HCT116 (cell line): ENCODE measurements around the gene CRISP3. TPM values are rescaled to one million over a fixed set of nuclear protein-coding genes. Genes with fewer than 3 reads are reported as not detected.

ENCODE experiments used
- ATAC-seq: fragments of 200-7000 bp; cut with Tn5 transposase; 2 replicates; pipeline ENCODE4 v1.9.1; 2020; ENCODE audit warnings: mild to moderate bottlenecking, moderate library complexity
- BruUV-seq: library from RNA; stranded (reverse); fragments of 400-500 nt; replicated peaks from 2 replicates; lab custom pipeline; 2021; lab: Mats Ljungman, UMichigan
- CTCF ChIA-PET: fragments of 300-600 bp; sonication (Branson Sonifier 250); formaldehyde crosslinking; loops from one replicate; lab custom pipeline; 2021; ENCODE audit warnings: antibody characterized with exemption; lab: Charles Lee
- POLR2A ChIA-PET: fragments of 300-600, 350-600 bp; sonication (Branson Sonifier 250); formaldehyde crosslinking; loops from one replicate; lab custom pipeline; 2021; ENCODE audit warnings: antibody characterized with exemption; lab: Charles Lee
- RAD21 ChIA-PET, 2 experiments: fragments of 300-600 bp; sonication (Branson Sonifier 250); formaldehyde crosslinking; loops; one replicate each; lab custom pipeline; 2023; ENCODE audit warnings: low total read pairs in 2 of 2; ENCODE audit not compliant: uncharacterized antibody in 2 of 2, unreplicated experiment in 2 of 2, low non-redundant PET in 1 of 2; lab: Charles Lee
- DNase-seq: peaks from one replicate; pipeline ENCODE4 v3.0.0-alpha.2; 2010; ENCODE audit warnings: low read depth, low spot score
- H2AFZ ChIP-seq: fragments of 200-600 bp; shearing (Covaris generic), sonication (generic); 2 replicates; pipeline ENCODE4 v1.6.1; 2017; ENCODE audit warnings: low read depth, mixed run types, mixed read lengths, antibody characterized with exemption, low read length; ENCODE audit not compliant: poor library complexity, severe bottlenecking
- H3K27ac ChIP-seq: 2 replicates; pipeline ENCODE4 v1.5.1; 2012; ENCODE audit warnings: low read depth, low read length
- H3K27me3 ChIP-seq: fragments of 200-600 bp; sonication (generic); 2 replicates; pipeline ENCODE4 v1.6.1; 2016; ENCODE audit warnings: mixed run types, low read length, mixed read lengths; ENCODE audit not compliant: insufficient read depth
- H3K36me3 ChIP-seq, 2 experiments: fragments of 200-500 bp in 1 of 2; fragments of 200-600 bp in 1 of 2; sonication (Bioruptor generic) in 1 of 2; sonication (generic) in 1 of 2; 2 replicates each; pipeline versions ENCODE4 v1.5.1 to v1.6.1; 2014 to 2016; ENCODE audit warnings: low read length in 2 of 2, inconsistent platforms in 1 of 2, mixed read lengths in 1 of 2, mixed run types in 1 of 2; ENCODE audit not compliant: insufficient read depth in 2 of 2, control insufficient read depth in 1 of 2
- H3K4me1 ChIP-seq, 2 experiments: fragments of 200-600 bp in 1 of 2; sonication (generic) in 1 of 2; 2 replicates each; pipeline versions ENCODE4 v1.5.1 to v1.6.1; 2012 to 2017; ENCODE audit warnings: low read length in 2 of 2, inconsistent platforms in 1 of 2, mild to moderate bottlenecking in 1 of 2, mixed read lengths in 1 of 2, mixed run types in 1 of 2, moderate library complexity in 1 of 2; ENCODE audit not compliant: insufficient read depth in 2 of 2, control insufficient read depth in 1 of 2
- H3K4me2 ChIP-seq: fragments of 200-600 bp; sonication (generic); 2 replicates; pipeline ENCODE4 v1.6.1; 2017; ENCODE audit warnings: mixed run types, low read length, mixed read lengths
- H3K4me3 ChIP-seq, 2 experiments: fragments of 200-600 bp in 1 of 2; sonication (generic) in 1 of 2; replicated peaks in 1 of 2; 2 replicates each; pipeline ENCODE4 v1.5.1; 2011 to 2016; ENCODE audit warnings: low read length in 2 of 2, control low read depth in 1 of 2, low read depth in 1 of 2, mild to moderate bottlenecking in 1 of 2, mixed read lengths in 1 of 2, mixed run types in 1 of 2
- H3K79me2 ChIP-seq: fragments of 200-600 bp; sonication (generic); 2 replicates; pipeline ENCODE4 v1.6.1; 2017; ENCODE audit warnings: mild to moderate bottlenecking, mixed run types, low read length, moderate library complexity, mixed read lengths; ENCODE audit not compliant: insufficient read depth
- H3K9ac ChIP-seq: fragments of 200-600 bp; sonication (generic); 2 replicates; pipeline ENCODE4 v1.6.1; 2016; ENCODE audit warnings: low read length, mixed read lengths
- H3K9me2 ChIP-seq: fragments of 200-600 bp; sonication (generic), shearing (Covaris generic); 2 replicates; pipeline ENCODE4 v1.6.1; 2017; ENCODE audit warnings: mixed run types, mild to moderate bottlenecking, moderate library complexity; ENCODE audit not compliant: insufficient read depth
- H3K9me3 ChIP-seq, 2 experiments: fragments of 200-500 bp in 1 of 2; fragments of 200-600 bp in 1 of 2; sonication (Bioruptor generic) in 1 of 2; sonication (generic) in 1 of 2; 2 replicates each; pipeline ENCODE4 v1.6.1; 2014 to 2017; ENCODE audit warnings: low read length in 2 of 2, mixed read lengths in 2 of 2, inconsistent platforms in 1 of 2, low read depth in 1 of 2, mild to moderate bottlenecking in 1 of 2, mixed run types in 1 of 2, moderate library complexity in 1 of 2; ENCODE audit not compliant: control insufficient read depth in 1 of 2, insufficient read depth in 1 of 2
- H4K20me1 ChIP-seq: fragments of 200-600 bp; sonication (generic), shearing (Covaris generic); 2 replicates; pipeline ENCODE4 v1.6.1; 2017; ENCODE audit warnings: mixed run types, mild to moderate bottlenecking, moderate library complexity; ENCODE audit not compliant: insufficient read depth
- CEBPB ChIP-seq: IDR thresholded peaks from 2 replicates; pipeline ENCODE4 v1.6.1; 2012; ENCODE audit warnings: low read depth
- ELF1 ChIP-seq: IDR thresholded peaks from 2 replicates; pipeline ENCODE4 v1.6.1; 2012; ENCODE audit warnings: low read depth, borderline replicate concordance
- EZH2 ChIP-seq: fragments of 200-600 bp; sonication (generic); IDR thresholded peaks from 2 replicates; pipeline ENCODE4 v1.6.1; 2017; ENCODE audit warnings: antibody characterized with exemption, mixed run types
- FOSL1 ChIP-seq: IDR thresholded peaks from 2 replicates; pipeline ENCODE4 v1.6.1; 2012; ENCODE audit warnings: low read depth
- POLR2A ChIP-seq: IDR thresholded peaks from 2 replicates; pipeline ENCODE4 v1.7.0; 2011; ENCODE audit warnings: borderline replicate concordance; ENCODE audit not compliant: insufficient read depth, insufficient read length; ENCODE audit errors: extremely low read depth
- POLR2AphosphoS5 ChIP-seq: IDR thresholded peaks from 2 replicates; pipeline ENCODE4 v1.6.1; 2011; ENCODE audit warnings: mild to moderate bottlenecking, low read depth, low read length, moderate library complexity
- RAD21 ChIP-seq: IDR thresholded peaks from 2 replicates; pipeline ENCODE4 v1.6.1; 2012; ENCODE audit warnings: low read depth, mild to moderate bottlenecking
- SIN3A ChIP-seq: IDR thresholded peaks from 2 replicates; pipeline ENCODE4 v1.6.1; 2012; ENCODE audit warnings: low read depth
- SP1 ChIP-seq: IDR thresholded peaks from 2 replicates; pipeline ENCODE4 v1.6.1; 2012; ENCODE audit warnings: low read depth
- SRF ChIP-seq: IDR thresholded peaks from 2 replicates; pipeline ENCODE4 v1.6.1; 2012; ENCODE audit warnings: low read depth
- ZFX ChIP-seq: fragments of 450-650 bp; IDR thresholded peaks from 2 replicates; pipeline ENCODE4 v1.6.1; 2017
- intact Hi-C: fragments of 100-400 bp; cut with micrococcal nuclease; formaldehyde crosslinking; loops from 2 replicates; pipeline ENCODE4 v1.10.0; 2022
- total RNA-seq: library from RNA; stranded (reverse); gene quantifications from one replicate; pipeline ENCODE4 v1.2.1, GENCODE V29; 2021; ENCODE audit not compliant: unreplicated experiment
- TF ChIP-seq, protein P1 (sequence below): IDR thresholded peaks from 2 replicates; pipeline ENCODE4 v1.6.1; 2011; ENCODE audit warnings: mild to moderate bottlenecking, low read length, moderate library complexity; ENCODE audit not compliant: insufficient replicate concordance; ENCODE audit errors: extremely low read depth
- TF ChIP-seq, protein P2 (sequence below): IDR thresholded peaks from 2 replicates; pipeline ENCODE4 v1.6.1; 2012
- TF ChIP-seq, protein P3 (sequence below): IDR thresholded peaks from 2 replicates; pipeline ENCODE4 v1.6.1; 2012
- TF ChIP-seq, protein P4 (sequence below), 3 experiments: fragments of 200-600 bp in 1 of 3; sonication (generic) in 1 of 3; IDR thresholded peaks in 2 of 3; conservative IDR thresholded peaks in 1 of 3; 2 replicates each; pipeline ENCODE4 v1.5.1; 2012 to 2017; ENCODE audit warnings: low read depth in 2 of 3, low read length in 2 of 3, antibody characterized with exemption in 1 of 3, borderline replicate concordance in 1 of 3, control low read depth in 1 of 3, mild to moderate bottlenecking in 1 of 3, mixed read lengths in 1 of 3, mixed run types in 1 of 3, moderate library complexity in 1 of 3; ENCODE audit not compliant: insufficient read depth in 1 of 3

The CRISP3 gene
- total RNA-seq, 1 experiment from 2014 or later = not detected

DNA sequence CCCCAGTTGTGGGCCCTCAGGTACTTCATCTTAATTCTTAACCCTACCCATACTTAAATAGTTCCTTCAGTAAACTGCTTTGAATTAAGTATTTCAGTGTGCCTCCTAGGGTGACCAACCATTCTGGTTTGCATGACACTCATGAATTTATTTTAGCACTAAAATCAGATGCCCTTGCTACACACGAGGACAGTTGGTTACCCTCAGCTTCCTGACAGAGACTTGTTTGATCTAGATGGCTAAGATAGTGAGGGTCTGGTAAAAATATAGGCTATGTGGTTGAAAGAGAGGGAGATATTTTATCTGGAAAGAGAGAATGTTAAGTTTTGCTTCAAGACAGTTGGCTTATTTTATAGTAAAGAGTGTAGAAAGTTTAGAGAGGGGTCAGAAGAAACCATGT lies 32.3 kb upstream of the CRISP3 start:
- no peaks in the 10 kb centered on the region for H4K20me1 ChIP-seq
- no peak overlapping the region for H3K4me3 ChIP-seq
- CTCF ChIA-PET = no interaction called here
- no peaks in the 10 kb centered on the region for H3K9me3 ChIP-seq
- BruUV-seq = no TSS peak
- POLR2A ChIA-PET = no interaction called here
- no peak for ATAC-seq
- H3K9me2 ChIP-seq = no peaks in the 10 kb centered on the region; the same call in 1 of the 2 replicates
- H3K27me3 ChIP-seq = no peaks in the 10 kb centered on the region
- H3K4me1 ChIP-seq = no peaks in the 10 kb centered on the region
- DNase-seq = no peak
- RAD21 ChIA-PET = no interaction called here
- H2AFZ ChIP-seq = no peak overlapping the region
- TF ChIP-seq, protein P1, sequence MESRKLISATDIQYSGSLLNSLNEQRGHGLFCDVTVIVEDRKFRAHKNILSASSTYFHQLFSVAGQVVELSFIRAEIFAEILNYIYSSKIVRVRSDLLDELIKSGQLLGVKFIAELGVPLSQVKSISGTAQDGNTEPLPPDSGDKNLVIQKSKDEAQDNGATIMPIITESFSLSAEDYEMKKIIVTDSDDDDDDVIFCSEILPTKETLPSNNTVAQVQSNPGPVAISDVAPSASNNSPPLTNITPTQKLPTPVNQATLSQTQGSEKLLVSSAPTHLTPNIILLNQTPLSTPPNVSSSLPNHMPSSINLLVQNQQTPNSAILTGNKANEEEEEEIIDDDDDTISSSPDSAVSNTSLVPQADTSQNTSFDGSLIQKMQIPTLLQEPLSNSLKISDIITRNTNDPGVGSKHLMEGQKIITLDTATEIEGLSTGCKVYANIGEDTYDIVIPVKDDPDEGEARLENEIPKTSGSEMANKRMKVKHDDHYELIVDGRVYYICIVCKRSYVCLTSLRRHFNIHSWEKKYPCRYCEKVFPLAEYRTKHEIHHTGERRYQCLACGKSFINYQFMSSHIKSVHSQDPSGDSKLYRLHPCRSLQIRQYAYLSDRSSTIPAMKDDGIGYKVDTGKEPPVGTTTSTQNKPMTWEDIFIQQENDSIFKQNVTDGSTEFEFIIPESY = no peak
- TF ChIP-seq, protein P2, sequence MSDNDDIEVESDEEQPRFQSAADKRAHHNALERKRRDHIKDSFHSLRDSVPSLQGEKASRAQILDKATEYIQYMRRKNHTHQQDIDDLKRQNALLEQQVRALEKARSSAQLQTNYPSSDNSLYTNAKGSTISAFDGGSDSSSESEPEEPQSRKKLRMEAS = no peak
- TF ChIP-seq RAD21 = no peak
- no peak for TF ChIP-seq ELF1
- no peak for TF ChIP-seq CEBPB
- no peak for TF ChIP-seq POLR2AphosphoS5
- TF ChIP-seq, protein P3, sequence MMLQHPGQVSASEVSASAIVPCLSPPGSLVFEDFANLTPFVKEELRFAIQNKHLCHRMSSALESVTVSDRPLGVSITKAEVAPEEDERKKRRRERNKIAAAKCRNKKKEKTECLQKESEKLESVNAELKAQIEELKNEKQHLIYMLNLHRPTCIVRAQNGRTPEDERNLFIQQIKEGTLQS = no peak
- no peak for TF ChIP-seq EZH2
- TF ChIP-seq SIN3A = no peak
- no peak for TF ChIP-seq SP1
- no peak for TF ChIP-seq SRF
- TF ChIP-seq FOSL1 = no peak
- no peak for TF ChIP-seq POLR2A
- TF ChIP-seq, protein P4, sequence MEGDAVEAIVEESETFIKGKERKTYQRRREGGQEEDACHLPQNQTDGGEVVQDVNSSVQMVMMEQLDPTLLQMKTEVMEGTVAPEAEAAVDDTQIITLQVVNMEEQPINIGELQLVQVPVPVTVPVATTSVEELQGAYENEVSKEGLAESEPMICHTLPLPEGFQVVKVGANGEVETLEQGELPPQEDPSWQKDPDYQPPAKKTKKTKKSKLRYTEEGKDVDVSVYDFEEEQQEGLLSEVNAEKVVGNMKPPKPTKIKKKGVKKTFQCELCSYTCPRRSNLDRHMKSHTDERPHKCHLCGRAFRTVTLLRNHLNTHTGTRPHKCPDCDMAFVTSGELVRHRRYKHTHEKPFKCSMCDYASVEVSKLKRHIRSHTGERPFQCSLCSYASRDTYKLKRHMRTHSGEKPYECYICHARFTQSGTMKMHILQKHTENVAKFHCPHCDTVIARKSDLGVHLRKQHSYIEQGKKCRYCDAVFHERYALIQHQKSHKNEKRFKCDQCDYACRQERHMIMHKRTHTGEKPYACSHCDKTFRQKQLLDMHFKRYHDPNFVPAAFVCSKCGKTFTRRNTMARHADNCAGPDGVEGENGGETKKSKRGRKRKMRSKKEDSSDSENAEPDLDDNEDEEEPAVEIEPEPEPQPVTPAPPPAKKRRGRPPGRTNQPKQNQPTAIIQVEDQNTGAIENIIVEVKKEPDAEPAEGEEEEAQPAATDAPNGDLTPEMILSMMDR (IDR thresholded peaks at IDR 0.05 in 2 of 3, conservative IDR thresholded peaks at IDR 0.05 in 1 of 3; ENCODE audit: borderline replicate concordance in 1 of 3, insufficient read depth in 1 of 3, low read depth in 2 of 3, low read length in 2 of 3) = no peak
- TF ChIP-seq ZFX = no peak
- no peak overlapping the region for H3K27ac ChIP-seq
- H3K9ac ChIP-seq = no peak overlapping the region
- no peaks in the 10 kb centered on the region for H3K79me2 ChIP-seq
- intact Hi-C loops = no loop called here
- H3K4me2 ChIP-seq = no peak overlapping the region
- H3K36me3 ChIP-seq = no peaks in the 10 kb centered on the region
